Uterus (tissue), 2 donors: ENCODE data around the gene LYAR.

ENCODE experiments used
- POLR2A ChIP-seq, 2 donors: fragments of 450-650 bp; IDR thresholded peaks; one replicate each; pipeline ENCODE4 v1.6.1; 2016; ENCODE audit warnings: antibody characterized with exemption in 2 of 2, mild to moderate bottlenecking in 1 of 2, moderate library complexity in 1 of 2
- TF ChIP-seq, protein P1 (sequence below), 4 experiments: fragments of 200-600 bp in 2 of 4; fragments of 450-650 bp in 2 of 4; sonication (generic) in 2 of 4; IDR thresholded peaks; one replicate each; pipeline ENCODE4 v1.5.1; 2016 to 2019; ENCODE audit warnings: antibody characterized with exemption in 4 of 4, mild to moderate bottlenecking in 2 of 4, moderate library complexity in 1 of 4

DNA sequence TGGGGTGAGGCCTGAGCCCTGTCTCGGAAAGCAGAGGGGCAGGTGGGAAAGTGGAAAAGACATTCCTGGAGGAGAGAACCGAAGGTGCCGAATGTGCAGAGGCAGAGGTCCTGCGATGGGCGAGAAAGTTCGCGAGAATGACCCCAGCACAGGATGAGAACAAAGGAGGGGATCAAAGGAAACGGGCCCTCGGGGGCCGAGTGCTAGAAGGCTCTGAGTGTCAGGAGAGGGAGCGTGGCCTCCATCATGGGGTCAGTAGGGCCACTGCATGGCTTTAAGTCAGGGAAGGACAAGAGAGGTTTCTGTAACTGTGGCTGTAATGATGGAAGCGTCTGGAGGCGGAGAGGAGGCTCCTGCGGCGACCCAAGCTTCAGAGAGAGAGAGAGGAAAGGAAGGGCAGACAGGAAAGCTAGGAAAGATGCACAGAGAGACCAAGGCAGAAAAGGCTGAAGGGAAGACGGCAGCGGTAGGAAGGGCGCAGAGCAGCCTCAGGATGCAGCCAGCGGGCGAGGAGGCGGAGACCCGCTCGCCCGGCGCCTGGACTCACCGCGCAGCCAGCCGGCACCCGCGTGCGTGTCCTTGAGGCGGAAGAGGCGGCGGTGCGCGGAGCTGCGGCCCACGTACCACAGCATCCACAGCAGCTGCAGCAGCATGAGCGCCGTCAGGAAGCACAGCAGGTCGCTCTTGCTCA lies 63.9 kb downstream of the LYAR start:
- TF ChIP-seq, protein P1, sequence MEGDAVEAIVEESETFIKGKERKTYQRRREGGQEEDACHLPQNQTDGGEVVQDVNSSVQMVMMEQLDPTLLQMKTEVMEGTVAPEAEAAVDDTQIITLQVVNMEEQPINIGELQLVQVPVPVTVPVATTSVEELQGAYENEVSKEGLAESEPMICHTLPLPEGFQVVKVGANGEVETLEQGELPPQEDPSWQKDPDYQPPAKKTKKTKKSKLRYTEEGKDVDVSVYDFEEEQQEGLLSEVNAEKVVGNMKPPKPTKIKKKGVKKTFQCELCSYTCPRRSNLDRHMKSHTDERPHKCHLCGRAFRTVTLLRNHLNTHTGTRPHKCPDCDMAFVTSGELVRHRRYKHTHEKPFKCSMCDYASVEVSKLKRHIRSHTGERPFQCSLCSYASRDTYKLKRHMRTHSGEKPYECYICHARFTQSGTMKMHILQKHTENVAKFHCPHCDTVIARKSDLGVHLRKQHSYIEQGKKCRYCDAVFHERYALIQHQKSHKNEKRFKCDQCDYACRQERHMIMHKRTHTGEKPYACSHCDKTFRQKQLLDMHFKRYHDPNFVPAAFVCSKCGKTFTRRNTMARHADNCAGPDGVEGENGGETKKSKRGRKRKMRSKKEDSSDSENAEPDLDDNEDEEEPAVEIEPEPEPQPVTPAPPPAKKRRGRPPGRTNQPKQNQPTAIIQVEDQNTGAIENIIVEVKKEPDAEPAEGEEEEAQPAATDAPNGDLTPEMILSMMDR (IDR thresholded peaks at IDR 0.05) = no peak
- no peak for TF ChIP-seq POLR2A (IDR thresholded peaks at IDR 0.05)
